ENCODE results near the gene CLIP3. TPM values are rescaled to one million over a fixed set of nuclear protein-coding genes. Genes with fewer than 3 reads are reported as not detected.

CLIP3 gene
- total and polyA plus RNA-seq, 2 donors (not counting 1 experiment from before 2014, with no cell fraction given) = 0.42 to 1.3 TPM

- WGBS (ENCODE audit: insufficient coverage) = 44% methylated on average over 1 of the region's 2 CpGs
- ATAC-seq (ENCODE audit: low read depth) = no peak
- Mint-ChIP-seq H3K9me3 (ENCODE audit: insufficient read depth) (no peaks in the 10 kb centered on the region), H3K4me1 (no peaks in the 10 kb centered on the region), H3K4me3 (no peak overlapping the region), H3K27me3 (no peaks in the 10 kb centered on the region), H3K27ac (no peak overlapping the region)
- no peak for DNase-seq
- Histone ChIP-seq H3K4me3 (ENCODE audit: control extremely low read depth in 1 of 5, extremely low read depth in 1 of 5, insufficient read depth in 1 of 5, low read depth in 2 of 5, low read length in 4 of 5) (no peak overlapping the region), H3K4me1 (ENCODE audit: control insufficient read depth in 2 of 2, insufficient read depth in 2 of 2, low read length in 2 of 2) (no peaks in the 10 kb centered on the region), H2AFZ (ENCODE audit: insufficient read depth, low read depth, low read length, poor library complexity, severe bottlenecking) (no peak overlapping the region), H3K27me3 (replicated peaks in 1 of 4; ENCODE audit: control extremely low read depth in 1 of 4, control insufficient read depth in 3 of 4, insufficient read depth in 4 of 4, low read length in 3 of 4) (no peaks in the 10 kb centered on the region), H3K79me2 (ENCODE audit: control insufficient read depth, insufficient read depth, low read length) (peaks cover 18% of the 10 kb centered on the region), H4K20me1 (ENCODE audit: control insufficient read depth, insufficient read depth, low read length, poor library complexity, severe bottlenecking) (no peaks in the 10 kb centered on the region), H3K9me3 (ENCODE audit: control extremely low read depth in 1 of 3, control insufficient read depth in 2 of 3, insufficient read depth in 1 of 3, low read length in 2 of 3) (no peaks in the 10 kb centered on the region), H3K27ac (ENCODE audit: low read length in 2 of 2) (no peak overlapping the region), H3K4me2 (replicated peaks; ENCODE audit: low read depth, low read length, poor library complexity, severe bottlenecking) (no peak overlapping the region), H3K9ac (ENCODE audit: low read length) (no peak overlapping the region), H3K36me3 (replicated peaks in 1 of 2; ENCODE audit: control extremely low read depth in 1 of 2, control insufficient read depth in 1 of 2, extremely low read depth in 1 of 2, insufficient read depth in 2 of 2, low read length in 1 of 2) (no peaks in the 10 kb centered on the region)
- ChIA-PET POLR2A (no interaction called here), CTCF (interaction anchor here (1.1 to 1.4 kb wide), 2 partner anchors 66 to 108 kb away, joined by 5 to 7 read pairs; no protein-coding TSS in a partner anchor)
- TF ChIP-seq EZH2 (IDR thresholded peaks at IDR 0.05; ENCODE audit: borderline replicate concordance, insufficient read depth, low read depth, low read length, poor library complexity, severe bottlenecking) (no peak), CTCF (IDR thresholded peaks at IDR 0.05) (no peak)
- intact Hi-C loops (cut with micrococcal nuclease) = no loop called here
Measured at GRCh38 chr19:36061367-36061766, 28.7 kb upstream of the CLIP3 start.

GRCh38 chr19:36060430-36060829 is 27.8 kb upstream of the CLIP3 start:
- Histone ChIP-seq H4K20me1 (ENCODE audit: control insufficient read depth, insufficient read depth, low read length, poor library complexity, severe bottlenecking) (no peaks in the 10 kb centered on the region), H3K9me3 (ENCODE audit: control extremely low read depth in 1 of 3, control insufficient read depth in 2 of 3, insufficient read depth in 1 of 3, low read length in 2 of 3) (no peaks in the 10 kb centered on the region), H2AFZ (ENCODE audit: insufficient read depth, low read depth, low read length, poor library complexity, severe bottlenecking) (no peak overlapping the region), H3K9ac (ENCODE audit: low read length) (no peak overlapping the region), H3K27ac (ENCODE audit: low read length in 2 of 2) (no peak overlapping the region), H3K4me2 (replicated peaks; ENCODE audit: low read depth, low read length, poor library complexity, severe bottlenecking) (no peak overlapping the region), H3K79me2 (ENCODE audit: control insufficient read depth, insufficient read depth, low read length) (peaks cover 18% of the 10 kb centered on the region), H3K4me3 (ENCODE audit: control extremely low read depth in 1 of 5, extremely low read depth in 1 of 5, insufficient read depth in 1 of 5, low read depth in 2 of 5, low read length in 4 of 5) (no peak overlapping the region), H3K27me3 (replicated peaks in 1 of 4; ENCODE audit: control extremely low read depth in 1 of 4, control insufficient read depth in 3 of 4, insufficient read depth in 4 of 4, low read length in 3 of 4) (no peaks in the 10 kb centered on the region), H3K4me1 (ENCODE audit: control insufficient read depth in 2 of 2, insufficient read depth in 2 of 2, low read length in 2 of 2) (peaks cover 1 to 4% of the 10 kb centered on the region in 2 donors), H3K36me3 (replicated peaks in 1 of 2; ENCODE audit: control extremely low read depth in 1 of 2, control insufficient read depth in 1 of 2, extremely low read depth in 1 of 2, insufficient read depth in 2 of 2, low read length in 1 of 2) (no peaks in the 10 kb centered on the region)
- Mint-ChIP-seq H3K4me3 (no peak overlapping the region), H3K9me3 (ENCODE audit: insufficient read depth) (no peaks in the 10 kb centered on the region), H3K4me1 (peaks cover 4% of the 10 kb centered on the region), H3K27ac (no peak overlapping the region), H3K27me3 (no peaks in the 10 kb centered on the region)
- TF ChIP-seq EZH2 (IDR thresholded peaks at IDR 0.05; ENCODE audit: borderline replicate concordance, insufficient read depth, low read depth, low read length, poor library complexity, severe bottlenecking) (no peak), CTCF (IDR thresholded peaks at IDR 0.05) (peak; percentile 23)
- intact Hi-C loops (cut with micrococcal nuclease) = no loop called here
- DNase-seq (peak; percentile 29), ATAC-seq (ENCODE audit: low read depth) (no peak)
- ChIA-PET POLR2A (no interaction called here), CTCF (interaction anchor here (0.6 to 1.4 kb wide), 3 partner anchors 67 to 434 kb away, joined by 4 to 7 read pairs (median 5); no protein-coding TSS in a partner anchor)
- WGBS (ENCODE audit: insufficient coverage) = 93% methylated on average over 4 of the region's 4 CpGs

Measured in B cell (primary cell).